M059J (cell line): ENCODE data around the gene SHC3. TPM values are rescaled to one million over a fixed set of nuclear protein-coding genes. Genes with fewer than 3 reads are reported as not detected.

Experiments used
- DNase-seq: peaks from one replicate; pipeline ENCODE4 v3.0.0-alpha.2; 2012; ENCODE audit warnings: low read depth
- total RNA-seq: library from RNA; depleted of rRNA; stranded (reverse); fragments of >200 nt; shearing (Covaris generic); gene quantifications from 2 replicates; pipeline ENCODE4 v1.2.3, GENCODE V29; 2014

The SHC3 gene
- total RNA-seq, 1 experiment from 2014 or later, result 3.2 TPM

DNA sequence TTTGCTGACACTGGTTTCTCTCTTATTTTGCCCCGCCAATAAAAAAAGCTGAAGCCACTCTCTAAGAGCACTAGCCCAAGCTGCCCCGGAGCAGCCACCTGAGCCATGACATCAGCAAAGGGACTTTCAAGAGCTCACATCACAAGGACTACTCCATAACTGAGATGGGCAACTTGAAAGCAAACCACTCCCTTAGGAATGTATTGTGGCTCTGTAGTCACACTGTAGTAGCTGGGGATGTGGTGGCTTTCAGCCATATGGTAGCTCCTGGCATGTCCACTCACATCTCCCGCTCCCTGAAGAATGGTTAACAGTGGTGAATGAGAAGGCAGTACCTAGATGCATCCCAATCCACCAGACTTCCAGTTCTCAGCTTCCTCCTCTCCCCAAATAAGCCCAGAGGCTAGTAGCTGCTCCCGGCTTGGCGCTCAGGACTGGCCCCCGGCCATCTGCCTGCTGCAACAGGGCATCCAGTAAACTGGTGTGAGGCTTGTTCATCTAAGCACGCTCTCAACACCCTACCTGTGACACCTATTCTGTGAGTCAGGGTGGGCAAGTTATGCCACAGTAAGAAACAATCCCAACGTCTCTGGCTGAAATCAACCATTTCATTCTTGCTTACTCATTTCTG lies 123.6 kb downstream of the SHC3 start:
- DNase-seq, result no peak

DNA sequence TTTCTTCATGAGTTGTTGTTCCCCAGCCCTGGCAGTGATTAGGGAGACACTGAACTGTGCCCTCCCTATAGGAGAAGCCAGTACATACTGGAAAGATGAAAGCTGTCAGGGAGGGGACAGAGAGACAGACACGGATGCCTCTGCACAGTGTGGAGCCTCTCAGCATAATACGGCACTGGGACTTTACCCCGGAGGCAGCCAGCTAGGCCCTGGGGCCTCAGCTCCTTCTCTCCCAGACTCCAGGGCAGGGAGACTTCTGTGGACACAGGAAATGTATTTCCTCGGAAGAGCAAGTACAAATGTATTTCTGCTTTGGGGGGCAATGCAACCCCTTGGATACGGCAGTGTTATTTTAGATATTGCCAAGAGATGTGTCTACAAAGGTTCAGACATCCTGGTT lies 125.3 kb downstream of the SHC3 start:
- DNase-seq, result no peak

DNA sequence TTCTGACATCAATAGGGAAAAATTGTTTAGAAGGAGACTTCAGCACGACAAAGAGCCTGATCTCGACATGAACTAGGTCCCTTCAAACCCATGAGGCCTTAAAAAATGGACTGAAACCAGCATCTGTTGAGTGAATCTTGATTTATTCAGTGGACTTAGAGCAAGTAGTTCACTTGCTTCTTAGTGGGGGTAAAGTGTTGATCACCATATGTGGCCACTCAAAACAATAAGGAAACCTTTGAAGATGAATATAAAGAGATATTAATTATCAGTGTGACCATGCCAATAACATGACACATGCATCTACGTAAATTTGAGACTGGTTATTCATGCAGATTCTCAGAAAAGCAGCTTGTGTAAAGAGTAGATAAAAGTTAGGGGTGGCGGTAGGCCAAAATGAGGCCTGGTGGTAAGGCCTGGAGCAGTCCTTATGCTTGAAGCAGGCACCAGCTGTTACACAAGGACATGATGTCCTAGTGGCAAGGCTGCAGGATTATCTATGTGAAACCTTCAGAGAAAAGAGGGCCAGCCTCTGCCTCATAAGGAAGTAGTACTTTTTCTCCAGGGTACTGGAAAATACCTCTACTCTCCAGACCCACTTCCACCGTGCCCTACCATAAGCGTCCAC lies 126.0 kb downstream of the SHC3 start:
- no peak for DNase-seq

DNA sequence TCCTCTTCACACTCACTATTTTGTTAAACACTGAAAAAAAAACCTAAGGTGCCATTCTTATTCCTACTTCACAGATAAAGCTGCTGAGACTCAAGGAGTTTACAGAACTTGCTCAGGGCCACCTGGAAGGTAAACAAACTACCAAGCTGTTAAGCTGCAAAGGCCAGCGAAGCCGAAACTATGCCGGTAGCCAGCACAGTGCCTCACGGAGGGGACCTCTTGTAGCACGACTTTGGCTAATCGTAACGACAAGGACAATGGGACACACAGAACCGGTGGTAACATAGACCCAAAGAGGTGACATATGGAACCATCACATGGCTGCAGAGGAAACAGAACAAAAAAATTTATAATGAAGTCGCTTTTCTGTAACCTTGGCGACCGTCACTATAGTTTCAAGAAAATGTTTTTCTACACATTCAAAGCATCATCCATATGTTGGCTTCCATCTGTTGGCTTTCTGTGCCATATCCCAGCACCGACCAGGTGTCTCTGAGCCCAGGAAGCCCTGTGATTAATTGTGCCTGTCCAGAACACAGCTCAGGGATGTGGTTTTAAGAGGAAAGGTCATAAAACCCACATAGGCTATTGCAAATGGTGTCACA lies 127.1 kb downstream of the SHC3 start:
- DNase-seq, result no peak

DNA sequence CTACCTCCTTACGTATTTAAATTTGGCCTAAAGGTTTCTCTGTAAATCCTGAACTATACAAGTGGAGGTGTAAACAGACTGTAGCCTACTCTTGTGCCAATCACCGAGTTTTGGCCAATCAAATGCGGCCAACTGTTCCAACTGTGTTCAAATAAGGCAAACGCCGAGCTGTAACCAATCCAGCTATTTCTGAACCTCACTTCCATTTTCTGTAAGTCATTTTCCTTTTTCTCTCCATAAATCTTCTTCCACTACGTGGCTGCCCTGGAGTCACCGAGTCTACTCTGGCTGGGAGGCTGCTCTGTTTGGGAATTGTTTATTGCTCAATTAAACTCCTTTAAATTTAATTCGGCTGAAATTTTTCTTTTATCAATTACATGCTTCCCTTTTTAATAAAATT lies 129.0 kb downstream of the SHC3 start:
- DNase-seq, result no peak

DNA sequence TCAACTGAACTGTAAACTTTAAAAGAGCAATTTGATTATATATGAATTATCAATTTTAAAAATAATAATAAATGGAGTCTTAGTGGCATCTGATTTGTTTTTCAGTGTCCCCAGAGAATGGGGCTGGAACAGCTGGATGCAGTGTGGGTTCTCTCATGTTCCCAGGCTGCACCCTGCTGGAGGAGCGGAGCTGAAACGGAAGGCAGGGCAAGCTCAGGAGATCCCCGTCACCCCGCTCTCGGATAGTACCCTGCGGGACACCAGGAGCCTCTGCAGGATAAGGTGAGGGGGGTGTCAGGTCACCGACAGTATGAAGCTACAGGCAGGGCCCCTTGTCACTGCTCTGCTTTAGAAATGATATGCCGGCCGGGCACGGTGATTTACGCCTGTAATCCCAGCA lies 130.0 kb downstream of the SHC3 start:
- DNase-seq, result no peak

DNA sequence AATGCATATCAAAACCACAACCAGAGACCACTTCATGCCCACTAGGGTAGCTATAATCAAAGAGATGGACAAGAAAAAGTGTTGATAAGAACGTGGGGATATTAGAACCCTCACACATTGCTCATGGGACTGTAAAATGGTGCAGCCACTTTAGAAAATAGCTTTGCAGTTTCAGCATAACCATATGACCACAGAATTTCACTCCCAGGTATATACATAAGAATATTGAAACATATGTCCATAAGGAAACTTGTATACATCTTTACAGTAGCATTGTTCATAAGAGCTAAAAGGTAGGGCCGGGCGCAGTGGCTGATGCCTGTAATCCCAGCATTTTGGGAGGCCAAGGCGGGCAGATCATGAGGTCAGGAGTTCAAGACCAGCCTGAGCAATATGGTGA lies 131.0 kb downstream of the SHC3 start:
- no peak for DNase-seq

DNA sequence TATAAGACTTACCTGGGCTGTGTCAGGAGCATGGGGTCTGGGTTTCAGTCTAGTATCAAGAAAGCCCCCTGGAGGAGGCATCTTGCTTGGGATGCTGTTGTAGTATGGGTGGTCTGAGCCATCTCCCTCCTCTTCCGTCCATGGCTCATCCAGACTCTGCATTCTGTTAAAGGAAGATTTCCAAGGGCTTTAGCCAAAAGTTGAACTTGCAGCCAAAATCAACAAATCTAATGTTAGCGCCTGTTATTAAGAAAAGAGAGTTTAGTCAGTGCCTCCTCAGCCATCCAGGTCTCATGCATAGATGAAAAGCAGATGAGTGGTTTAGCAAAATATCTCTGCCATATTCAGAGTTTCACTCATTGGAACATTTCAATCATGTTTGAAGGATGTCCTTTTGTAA lies 131.8 kb downstream of the SHC3 start:
- DNase-seq, result no peak

DNA sequence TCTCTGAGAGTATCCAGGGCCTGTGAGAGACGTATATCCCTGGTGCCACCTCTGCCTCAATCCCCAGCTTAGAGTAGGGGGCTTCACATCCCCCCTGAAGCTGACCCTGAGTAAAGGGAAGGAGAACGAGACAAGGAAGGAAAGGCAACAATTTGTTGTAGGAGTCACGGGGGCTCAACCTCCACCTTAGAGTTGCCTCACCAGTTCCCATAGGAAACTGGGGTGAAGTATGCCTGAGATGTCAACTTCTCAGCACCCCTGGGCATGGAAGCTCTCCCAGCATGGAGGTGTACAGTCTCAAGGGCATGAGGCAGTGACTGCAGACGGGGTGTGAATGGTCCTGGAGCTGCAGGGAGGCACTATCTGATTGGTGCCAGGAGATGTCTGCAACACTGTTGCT lies 133.7 kb downstream of the SHC3 start:
- DNase-seq, result no peak

DNA sequence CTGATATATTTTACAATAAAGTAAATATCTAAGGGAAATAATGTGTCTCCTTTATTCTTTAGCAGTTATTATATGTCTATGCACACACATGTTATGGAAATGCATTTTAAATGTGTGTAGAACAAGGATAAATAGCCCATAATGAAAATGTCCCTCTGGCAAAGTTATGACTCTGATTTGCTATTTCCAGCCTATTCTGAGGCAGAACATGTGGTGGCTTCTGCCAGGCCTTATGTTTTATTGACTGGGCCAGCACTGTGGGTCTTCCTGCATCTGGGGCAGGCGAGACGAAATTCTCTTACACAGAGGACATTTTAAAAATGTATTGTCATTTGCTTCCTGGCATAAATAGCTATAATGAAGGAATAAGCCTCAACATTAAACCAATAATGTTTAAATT lies 134.5 kb downstream of the SHC3 start:
- no peak for DNase-seq

DNA sequence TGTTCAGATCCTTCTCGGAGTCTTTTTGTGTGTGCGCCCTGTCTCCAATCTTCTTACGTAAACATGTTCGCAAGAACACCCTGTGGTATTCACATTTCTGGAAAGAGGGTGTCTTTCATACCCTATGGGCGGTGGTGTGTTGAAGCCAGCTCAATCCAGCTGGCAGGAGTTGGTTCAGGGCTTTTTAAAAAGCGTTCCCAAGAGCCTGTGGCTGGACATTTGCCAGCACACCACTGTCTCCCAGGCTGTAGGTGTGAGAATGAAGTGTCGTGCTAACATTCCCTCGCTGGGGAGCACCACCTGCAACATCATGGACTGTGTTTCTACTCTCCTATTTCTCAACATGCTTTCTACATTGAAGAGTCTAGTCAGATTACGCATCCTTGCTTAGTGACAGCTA lies 135.6 kb downstream of the SHC3 start:
- no peak for DNase-seq

DNA sequence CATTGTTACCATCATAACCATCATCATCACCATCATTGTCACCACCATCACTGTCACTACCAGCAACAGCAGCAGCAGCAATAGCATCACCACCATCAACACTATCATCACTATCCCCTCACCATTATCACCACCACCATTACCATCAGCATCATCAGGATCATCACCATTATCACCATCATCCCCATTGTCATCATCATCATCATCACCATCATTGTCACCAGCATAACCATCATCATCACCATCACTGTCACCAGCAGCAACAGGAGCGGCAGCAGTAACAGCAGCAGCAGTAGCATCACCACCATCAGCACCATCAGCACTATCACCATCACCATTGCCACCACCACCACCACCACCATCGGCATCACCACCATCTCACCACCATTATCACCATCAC lies 139.0 kb downstream of the SHC3 start:
- no peak for DNase-seq

DNA sequence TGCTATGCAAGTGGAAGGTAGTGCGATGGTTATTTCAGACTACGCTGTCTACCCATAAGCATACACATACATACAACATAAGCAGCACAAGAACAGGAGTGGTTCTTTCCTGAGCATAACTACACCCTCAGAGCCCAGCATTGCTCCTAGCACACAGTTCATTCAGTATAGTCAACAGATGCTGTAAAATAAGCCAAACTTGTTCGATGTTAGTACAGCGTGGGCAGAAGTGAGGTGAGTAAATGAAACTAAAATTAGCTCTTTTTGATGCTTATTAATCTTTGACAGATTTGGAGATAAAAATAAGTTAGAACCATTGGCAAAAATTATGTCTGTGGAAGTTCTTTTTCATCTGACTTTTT lies 139.5 kb downstream of the SHC3 start:
- DNase-seq, result no peak

DNA sequence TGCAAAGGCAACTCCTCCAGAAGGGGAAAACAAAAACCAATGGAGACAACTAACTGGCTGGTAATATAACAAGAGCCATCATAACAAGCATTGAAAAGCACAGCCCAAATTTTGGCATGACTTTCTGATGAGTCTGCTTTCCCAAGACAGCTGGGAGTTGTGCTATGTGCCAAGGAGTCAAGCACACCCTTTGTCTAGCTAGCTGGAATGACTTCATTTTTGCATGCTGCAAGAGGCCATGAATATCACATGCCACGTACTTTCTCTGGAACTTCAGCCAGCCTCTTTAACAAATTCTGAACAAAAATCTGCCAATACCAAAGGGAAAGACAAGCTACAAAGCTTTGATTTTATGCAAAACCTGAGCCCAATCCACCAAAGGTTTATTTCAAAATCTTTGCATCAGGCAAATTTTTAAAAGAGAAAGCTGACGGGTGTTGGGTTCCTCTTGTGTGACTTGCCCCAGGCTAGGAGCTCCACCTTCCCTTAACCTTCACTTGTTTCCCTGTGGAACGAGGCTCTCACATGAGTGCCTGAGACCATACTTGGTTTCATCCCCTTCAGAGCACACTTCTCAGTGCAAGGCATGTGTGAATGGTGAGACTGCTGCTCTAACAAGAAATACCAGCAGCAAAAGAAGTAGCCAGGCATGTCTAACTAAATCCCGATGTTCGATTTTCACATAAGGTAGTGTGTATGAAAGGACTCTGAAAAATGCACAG lies 140.1 kb downstream of the SHC3 start:
- peak; percentile 80 for DNase-seq

DNA sequence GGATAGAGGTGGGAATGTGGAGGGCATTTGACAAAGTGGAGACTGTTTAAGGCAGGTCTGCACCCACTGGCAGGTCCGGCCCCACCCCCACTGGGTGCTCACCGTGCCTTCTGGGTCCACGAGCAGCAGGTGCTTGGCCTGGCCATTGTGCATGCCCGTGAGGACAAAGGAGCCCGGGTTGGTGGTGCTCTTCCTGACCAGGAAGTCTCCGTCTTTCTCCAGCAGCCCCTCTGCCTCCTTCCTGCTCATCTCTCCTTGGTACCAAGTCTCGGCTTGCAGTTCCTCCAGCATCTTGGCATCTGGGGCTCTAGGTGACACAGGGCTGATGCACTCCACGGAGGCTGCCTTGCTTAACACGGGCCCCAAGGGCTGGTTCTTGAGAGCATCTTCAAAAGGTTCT lies 140.7 kb downstream of the SHC3 start:
- no peak for DNase-seq

DNA sequence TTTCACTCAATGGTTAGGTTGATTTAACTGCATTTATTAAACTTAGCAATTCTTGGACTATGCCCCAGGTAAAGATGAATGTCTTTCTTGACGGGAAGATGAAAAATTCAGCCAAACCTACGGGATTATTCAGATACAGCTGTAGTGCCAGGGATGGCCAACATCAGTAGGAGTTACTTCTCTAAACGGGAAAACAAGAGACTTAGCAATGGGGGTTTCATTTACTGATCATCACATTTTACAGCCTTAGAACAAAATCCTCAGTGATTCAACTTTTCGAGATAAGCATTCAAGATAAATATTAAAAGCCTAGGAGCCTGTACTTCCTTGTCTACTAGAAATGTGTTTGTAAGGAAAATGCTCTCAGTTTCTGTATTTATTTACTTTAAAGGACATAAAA lies 141.3 kb downstream of the SHC3 start:
- no peak for DNase-seq

DNA sequence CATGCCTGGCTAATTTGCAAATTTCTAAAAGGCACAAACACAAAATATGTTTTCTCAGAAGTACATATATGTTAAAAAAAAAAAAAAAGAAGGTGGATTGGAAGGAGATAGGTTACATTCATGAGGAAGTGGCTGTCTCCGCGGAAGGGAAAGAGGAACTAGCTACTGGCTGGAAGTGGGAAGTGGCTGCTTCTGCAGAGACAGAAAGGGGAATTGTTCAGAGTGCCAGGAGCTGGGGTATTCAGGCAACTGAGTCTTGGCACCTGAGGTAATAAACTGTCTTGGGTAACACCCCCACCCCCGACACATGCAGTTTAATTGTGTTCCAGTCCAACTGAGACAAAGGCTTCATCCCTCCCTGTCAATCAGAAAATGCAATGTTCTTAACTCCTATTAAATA lies 141.7 kb downstream of the SHC3 start:
- DNase-seq, result no peak

DNA sequence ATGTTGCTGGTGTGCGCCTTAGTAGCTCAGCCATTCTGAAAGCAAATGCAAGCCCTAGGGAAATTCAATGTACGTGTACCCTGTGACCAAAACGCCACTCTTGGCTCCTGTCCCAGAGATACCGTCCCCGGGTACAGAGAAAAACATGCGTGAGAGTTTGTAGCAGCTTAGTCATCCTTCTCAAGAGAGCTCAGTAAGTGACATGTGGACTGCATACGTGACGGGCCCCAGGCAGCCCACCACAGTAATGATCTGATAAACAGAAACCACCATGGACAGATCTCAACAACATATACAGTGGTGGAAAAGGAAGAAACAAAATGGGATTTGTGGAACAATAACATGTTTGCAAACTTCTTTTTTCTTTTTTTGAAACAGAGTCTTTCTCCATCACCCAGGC lies 142.2 kb downstream of the SHC3 start:
- no peak for DNase-seq

DNA sequence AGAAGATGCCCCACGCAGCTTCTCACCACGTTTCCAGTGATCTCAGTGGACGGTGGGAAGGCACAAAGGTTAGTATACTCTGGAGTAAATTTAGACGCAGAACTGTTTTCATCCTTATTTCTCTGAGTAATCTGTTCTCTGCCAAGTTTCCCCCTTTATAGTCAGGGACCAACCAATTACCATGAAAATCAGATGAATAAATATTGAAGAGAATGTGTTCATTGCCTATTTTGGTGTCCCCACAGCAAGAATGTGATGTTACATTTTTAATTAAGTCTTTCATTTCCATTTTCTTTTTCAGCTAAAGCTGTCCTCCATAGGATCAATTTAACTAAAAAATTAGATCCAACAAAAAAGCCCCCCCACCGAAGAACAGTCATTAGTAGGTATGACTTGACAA lies 146.0 kb downstream of the SHC3 start:
- no peak for DNase-seq

DNA sequence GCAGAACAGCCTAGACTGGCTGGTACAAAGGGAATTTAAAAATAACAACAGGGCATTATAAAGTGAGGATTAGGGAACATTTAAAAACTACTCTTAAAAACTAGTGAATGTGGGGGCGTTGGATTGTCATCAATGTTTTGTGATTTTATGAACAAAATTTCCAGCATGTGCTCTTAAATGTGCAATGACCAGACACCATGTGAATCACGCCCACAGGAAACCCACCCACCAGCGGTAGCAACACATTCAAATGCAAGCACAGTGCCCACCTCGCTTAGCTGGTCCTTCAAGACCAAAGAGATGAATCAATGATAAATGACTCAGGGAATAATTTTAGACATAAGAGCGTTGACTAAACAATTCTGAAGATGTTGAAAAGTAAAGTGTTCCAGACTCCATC lies 146.4 kb downstream of the SHC3 start:
- DNase-seq, result no peak

DNA sequence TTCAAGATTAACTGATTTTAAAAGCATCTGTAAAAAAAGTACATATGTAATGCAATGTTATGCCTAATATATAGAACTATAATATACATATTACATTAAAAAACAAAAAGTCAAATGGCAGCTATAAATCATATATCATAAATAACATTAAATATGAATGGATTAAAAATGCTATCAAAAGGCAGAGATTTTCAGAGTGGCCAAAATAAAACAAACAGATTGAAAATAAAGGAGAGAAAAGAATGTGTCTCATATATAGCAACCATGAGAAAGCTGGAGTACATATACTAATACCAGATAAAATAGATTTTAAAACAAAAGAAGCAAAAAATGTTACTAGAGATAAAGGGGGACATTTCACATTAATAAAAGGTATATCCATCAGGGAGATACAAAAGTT lies 148.8 kb downstream of the SHC3 start:
- no peak for DNase-seq

DNA sequence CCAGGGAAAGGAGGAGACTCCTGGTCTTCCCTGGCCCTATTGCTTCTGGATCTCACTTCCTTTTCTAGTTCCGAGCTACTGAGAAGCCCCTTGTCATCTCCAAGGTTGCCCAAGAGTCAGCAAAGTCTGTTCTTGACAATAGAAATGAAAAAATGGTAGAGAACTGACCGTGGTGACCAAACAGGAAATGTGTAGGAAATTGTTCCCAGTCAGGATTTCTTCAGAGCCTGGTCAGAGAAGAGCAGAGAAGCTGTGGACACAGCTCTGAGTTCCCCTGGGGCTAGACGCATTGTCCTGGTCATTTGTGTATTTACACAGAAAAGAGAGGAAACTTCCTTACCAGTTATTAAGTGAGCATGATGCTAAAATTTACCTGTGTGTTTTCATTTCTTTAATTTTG lies 151.7 kb downstream of the SHC3 start:
- DNase-seq, result no peak

DNA sequence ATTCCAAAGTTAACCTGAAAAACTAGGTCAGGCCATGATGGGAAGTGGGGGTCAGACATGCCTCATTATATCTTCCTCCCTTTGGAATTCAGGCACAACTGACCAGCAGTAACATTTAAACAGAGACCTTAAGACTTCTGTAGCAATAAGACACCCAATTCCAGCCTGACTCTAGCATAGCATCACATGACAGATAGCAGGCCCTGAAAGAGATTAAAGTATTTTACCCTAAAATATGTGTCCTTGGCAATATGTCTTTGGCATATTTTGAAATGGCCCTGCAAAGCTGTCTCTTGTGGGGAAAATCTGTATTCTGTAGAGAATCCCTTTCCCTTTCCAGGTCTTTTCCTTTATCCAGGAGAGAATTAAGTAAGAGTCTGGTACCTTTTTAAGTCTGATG lies 153.1 kb downstream of the SHC3 start:
- no peak for DNase-seq
